ENCODE results near the gene OPA1.

OPA1 gene

DNA sequence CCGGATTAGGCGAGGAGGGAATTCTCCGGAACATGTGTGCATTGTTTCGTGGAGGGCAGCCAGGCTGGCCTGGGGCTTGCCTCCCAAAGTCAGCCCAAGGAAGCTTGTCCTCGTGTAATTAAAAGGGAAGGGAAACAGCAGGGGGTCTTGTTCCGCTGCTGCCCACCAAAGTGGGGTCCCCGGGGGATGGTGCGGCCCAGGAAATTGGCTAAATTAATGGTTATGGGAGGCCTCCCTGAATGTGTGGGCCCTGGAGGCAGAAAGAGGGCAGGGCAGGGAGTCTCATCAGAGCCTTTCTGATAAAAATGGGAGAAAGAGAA is 118.1 kb downstream of the OPA1 start:
- no peak for DNase-seq

DNA sequence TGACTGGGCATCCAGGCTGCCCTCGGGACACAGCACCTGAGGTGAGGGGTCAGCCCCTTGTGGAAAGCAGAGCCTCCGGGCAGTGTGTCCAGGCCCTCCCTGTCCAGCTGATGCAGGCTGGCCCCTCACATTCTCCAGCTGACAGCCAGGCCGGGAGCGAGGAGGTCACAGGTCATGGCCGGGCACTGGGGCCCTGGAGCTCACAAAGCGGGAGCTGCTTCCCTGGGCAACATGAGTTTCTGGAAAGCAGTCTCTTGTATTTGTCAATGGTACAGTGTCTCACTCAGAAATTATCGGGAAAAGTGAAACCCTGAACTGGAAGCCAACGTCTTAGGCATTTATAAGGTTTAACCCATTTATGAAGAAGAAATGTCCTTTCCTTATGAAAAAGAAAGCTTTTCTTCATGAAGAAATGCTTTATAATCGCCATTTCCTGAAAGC is 118.5 kb downstream of the OPA1 start:
- no peak for DNase-seq

- no peak for DNase-seq
Measured at GRCh38 chr3:193711964-193712598, 119.1 kb downstream of the OPA1 start.

GRCh38 chr3:193712938-193713337 is 119.9 kb downstream of the OPA1 start:
- no peak for DNase-seq

DNA sequence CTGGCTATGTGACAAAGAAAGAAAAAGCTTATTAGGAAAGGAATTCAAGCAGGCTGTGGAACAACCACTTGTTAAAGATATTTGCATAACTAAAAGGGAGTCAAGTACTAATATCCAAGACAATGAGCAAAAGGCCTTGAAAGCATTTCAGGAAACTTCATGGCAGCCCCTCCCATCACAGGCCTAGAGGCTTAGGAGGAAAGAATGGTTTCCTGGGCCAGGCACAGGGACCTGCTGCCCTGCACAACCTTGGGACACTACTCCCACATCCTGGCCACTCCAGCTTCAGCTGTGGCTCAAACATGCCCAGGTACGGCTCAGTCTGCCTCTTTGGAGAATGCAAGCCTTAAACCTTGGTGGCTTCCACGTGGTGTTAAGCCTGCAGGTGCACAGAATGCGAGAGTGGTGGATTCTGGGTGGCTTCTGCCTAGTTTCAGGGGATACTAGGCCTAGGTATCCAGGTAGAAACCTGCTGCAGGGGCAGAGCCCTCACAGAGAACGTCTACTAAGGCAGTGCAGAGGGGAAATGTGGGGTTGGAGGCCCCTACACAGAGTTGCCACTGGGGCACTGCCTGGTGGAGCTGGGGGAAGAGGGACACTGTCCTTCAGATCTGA is 121.6 kb downstream of the OPA1 start:
- DNase-seq = no peak

- no peak for DNase-seq
Measured at GRCh38 chr3:193716150-193716549, 123.1 kb downstream of the OPA1 start.

- no peak for DNase-seq
Measured at GRCh38 chr3:193719735-193720134, 126.7 kb downstream of the OPA1 start.

DNA sequence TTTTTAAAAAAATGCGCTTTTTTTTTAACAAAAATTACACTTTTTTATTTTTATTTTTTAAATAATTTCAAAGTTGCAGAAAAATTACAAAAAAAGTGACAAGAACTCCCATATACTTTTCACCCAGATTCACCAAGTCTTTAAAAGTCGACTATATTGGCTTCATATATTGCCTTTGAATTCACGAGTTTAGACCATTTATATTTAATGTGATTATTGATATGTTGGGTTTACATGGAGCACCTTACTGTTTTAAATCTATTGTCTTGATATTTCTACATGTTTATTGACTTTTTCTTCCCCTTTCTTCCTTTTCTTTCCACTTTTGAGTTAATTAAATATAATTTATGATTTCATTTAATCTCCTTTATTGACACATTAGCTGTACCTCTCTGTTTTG is 127.2 kb downstream of the OPA1 start:
- DNase-seq = no peak

DNA sequence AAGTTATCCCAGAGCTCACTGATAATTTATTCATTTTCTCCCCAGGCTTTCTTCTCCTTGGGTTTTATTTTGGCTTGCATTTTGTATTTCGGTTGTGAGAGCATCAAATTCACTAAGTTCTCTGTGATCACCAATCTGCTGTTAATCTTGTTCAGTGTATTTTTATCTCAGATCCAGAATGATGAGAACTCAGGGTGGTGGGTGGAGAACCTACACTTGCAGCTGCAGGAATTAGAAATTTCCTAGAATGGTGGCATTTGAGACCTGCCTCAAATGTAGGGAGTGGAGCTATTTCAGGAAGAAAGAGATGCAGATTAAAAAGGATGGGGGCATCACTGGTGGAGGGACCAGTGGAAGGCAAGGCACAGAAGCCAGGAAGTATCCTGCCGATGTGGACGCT is 129.6 kb downstream of the OPA1 start:
- DNase-seq = no peak

GRCh38 chr3:193727089-193727488 is 134.1 kb downstream of the OPA1 start:
- DNase-seq = no peak

DNA sequence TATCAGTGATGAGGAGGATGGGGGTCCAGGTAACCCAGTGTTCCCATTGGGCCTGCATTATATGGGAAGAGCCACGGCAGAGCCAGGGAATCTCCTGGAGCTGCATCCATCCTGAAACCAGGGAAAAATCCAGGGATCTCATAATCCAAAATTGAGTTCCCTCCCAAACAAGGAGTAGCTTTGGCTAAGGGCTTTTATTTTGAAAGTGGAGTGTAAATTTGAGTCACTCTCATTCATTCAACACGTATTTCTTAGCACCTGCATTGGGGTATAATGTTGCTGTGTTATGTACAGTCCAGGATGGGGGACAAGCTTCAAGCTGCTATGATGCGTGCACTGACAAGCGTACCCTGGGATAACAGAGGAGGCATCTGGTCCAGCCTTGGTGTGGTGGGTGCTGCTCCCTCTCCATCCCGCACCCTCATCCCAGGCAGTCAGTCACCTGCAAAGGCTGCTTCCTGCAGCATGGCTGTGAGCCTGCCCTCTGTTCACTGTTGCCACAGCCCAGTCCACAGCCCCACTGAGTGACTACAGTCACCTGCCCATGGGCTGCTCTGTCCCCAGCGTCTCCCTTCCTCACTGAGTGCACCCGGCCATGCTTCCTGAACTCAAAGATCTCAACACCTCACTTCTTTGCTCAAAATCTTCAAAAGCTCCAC is 135.6 kb downstream of the OPA1 start:
- DNase-seq = no peak

DNA sequence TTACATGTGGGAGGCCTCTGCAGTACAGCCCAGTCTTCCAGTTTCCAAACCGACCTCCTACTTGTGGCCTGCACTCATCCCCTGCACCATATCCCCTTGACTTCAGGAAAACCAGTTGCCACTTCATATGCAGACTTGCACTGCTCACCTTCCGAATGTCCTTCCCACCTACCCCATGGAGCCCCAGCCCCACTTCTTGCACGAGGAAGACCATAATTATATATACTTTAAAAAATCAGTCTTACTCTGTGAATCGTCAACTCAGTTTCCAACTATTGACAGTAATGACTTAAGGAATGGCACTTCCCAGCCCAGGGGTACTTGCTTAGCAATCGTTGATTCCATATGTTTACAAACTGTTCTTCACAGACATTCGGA is 136.1 kb downstream of the OPA1 start:
- no peak for DNase-seq

DNA sequence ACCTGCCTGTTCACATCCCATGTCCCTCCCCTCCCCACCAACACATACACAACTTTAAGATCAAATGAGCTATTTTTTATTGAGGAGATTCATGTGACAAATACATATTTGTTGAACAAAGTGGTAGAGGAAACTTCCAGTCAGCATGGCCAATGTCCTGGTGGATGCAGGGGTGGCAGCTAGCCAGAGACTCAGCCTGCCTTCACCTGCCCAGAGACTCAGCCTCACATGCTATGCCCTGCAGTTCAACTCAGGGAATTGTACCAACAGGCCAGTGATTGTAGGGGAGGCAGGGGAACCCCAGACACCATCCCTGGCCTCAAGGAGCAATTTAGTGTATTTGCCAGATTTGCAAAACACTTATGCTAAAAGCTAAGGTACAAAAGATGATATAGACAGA is 136.6 kb downstream of the OPA1 start:
- no peak for DNase-seq

- DNase-seq = no peak
Measured at GRCh38 chr3:193730511-193730910, 137.5 kb downstream of the OPA1 start.

GRCh38 chr3:193730976-193731375 is 138.0 kb downstream of the OPA1 start:
- no peak for DNase-seq

GRCh38 chr3:193731656-193732055 is 138.6 kb downstream of the OPA1 start:
- no peak for DNase-seq

DNA sequence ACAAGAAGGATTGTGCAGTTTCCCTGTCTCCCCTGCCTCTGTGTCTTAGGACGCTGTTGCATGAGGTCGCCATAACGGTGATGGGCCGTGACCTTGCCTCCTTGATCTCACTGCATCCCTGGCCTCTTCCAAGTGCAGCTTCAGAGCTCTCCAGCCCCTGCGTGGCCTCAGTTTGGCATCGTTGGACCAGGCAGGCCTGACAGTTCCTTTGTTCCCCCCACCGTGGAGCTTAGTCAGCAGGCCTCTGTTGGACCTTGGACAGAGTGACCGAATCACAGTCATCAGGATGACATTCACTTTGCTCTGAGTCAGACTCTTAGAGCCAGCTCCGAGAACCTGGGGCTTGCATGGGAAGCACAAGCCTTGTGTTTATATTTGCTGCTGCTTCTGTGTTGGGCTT is 139.4 kb downstream of the OPA1 start:
- no peak for DNase-seq

GRCh38 chr3:193732827-193733226 is 139.8 kb downstream of the OPA1 start:
- no peak for DNase-seq

GRCh38 chr3:193734737-193735366 is 141.8 kb downstream of the OPA1 start:
- no peak for DNase-seq

GRCh38 chr3:193735850-193736249 is 142.8 kb downstream of the OPA1 start:
- DNase-seq = no peak

- DNase-seq = no peak
Measured at GRCh38 chr3:193736616-193737015, 143.6 kb downstream of the OPA1 start.

DNA sequence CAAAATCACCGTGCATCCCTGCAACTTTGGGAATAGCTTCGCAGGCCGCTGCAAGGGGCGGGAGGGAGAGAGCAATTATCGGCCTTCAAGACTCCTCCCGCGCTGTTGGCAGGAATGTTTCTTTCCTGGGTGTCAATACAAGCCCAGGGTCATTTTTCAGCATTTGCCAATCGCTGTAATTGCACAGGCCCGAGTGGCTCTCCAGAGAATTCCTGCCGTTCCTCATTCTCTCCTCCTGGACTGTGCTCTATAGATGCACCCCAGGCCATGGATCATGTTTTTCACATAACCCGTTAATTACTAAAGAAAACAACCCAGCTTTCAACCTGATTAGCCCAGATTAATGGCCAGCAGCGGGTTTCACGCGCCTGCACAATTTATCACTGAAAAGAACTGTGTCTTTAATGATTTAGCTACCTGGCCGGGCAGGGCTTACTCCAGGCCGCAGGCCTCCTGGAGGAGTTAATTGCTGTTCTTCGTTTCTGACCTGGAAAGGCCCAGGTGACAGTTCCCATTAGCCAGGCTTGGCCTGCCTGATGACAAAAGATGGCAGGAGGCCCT is 144.3 kb downstream of the OPA1 start:
- no peak for DNase-seq

DNA sequence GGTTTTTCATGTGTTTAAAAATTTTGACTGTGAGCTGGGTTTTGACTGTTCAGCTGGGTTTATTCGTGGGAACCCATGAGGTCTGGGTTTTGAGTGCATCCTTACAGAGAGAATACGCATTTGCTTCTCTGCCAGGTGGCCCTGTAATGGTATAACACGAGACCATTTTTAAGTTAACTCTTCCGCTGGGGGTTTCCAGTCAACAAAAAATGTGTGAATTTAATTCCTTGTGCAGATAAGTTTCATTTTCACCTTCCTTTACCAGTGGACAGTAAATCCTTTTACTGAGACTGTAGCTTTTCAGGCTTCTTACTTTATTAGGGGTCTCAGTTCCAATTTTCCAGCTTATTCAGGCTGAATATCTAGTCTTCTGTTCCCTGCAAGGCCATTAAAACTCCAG is 149.6 kb downstream of the OPA1 start:
- no peak for DNase-seq

GRCh38 chr3:193743702-193744047 is 150.7 kb downstream of the OPA1 start:
- DNase-seq = no peak
